Stimulated activated CD8-positive, alpha-beta memory T cell treated with anti-CD3 and anti-CD28 coated beads, Interleukin-7, amount 100 ng/mL, for 1 hour (primary cell): Measurements from ENCODE around the gene ZSWIM9.

Experiments
- DNase-seq, 2 donors: peaks; one replicate each; pipeline ENCODE4 v3.0.0-alpha.2; 2020; ENCODE audit warnings: low read depth in 2 of 2

The ZSWIM9 gene

GRCh38 chr19:48169939-48170803 lies at the start of gene ZSWIM9, which contains the start of gene LIG1:
TSS of gene ZSWIM9 (plus strand) at chr19:48170680. CDS start at chr19:48171803, 1,123 bp downstream.
TSS of gene LIG1 (minus strand) at chr19:48170344. CDS start at chr19:48165566, 4,778 bp downstream.
- peak; percentile 80 to 83 for DNase-seq

DNA sequence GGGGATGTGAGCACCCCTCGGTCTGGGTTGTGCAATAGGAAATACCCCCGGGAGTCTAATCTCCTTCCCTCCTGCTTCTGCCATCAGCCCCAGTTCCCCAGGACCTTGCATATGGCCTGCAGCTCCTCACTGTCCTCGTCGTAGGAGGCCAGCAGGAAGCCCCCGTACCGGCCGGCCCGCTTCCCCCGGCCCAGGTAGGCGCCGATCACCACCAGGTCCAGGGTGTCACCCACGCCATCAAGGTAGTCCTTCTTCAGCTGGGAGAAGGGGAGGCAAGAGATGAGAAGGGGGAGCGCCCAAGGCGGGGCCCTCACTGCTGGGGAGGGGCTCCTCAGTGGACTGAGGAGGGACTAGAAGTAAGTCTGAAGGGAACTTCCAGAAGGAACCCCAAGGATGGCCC lies 49.4 kb upstream of the ZSWIM9 start:
- no peak for DNase-seq

DNA sequence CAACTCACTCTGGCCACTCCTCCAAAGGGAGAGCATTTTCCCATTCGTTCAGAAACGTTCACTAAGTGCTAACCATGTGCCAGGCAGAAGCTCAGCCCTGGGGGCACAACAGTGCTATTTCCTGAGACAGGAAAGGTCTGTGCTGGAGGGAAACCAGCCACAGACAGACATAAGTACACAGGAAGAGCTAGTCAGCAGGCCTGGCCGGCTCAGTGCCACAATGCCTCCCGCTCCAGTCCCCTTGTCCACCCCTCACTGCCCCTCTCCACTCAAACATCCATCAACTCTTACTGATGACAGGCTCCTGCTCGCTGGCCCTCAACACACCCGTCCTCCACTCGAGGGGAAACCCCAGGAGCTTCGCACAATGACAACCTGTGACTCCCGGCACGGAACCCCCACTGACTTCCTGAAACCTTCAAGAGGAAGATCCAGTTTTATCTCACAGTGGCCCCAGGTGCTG lies 48.5 kb upstream of the ZSWIM9 start:
- DNase-seq: no peak

DNA sequence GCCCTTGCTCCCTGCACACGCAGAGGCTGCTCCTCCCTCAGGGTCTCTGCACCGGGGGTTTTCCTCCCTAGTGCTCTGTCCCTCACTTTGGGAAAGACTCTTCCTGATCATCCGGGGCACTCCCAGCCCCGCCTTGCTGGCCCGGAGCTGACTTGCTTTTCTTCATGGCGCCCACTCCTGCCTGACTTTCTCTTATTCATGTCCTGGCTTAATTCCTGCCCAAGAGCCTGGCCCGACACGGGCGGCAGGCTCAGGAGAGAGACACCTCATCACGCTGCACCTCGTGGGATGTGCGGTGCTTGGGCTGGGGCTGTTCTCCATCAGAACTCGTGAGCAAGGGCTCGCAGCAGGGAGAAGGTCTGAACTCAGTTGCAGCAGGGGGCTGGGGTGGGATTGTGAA lies 48.1 kb upstream of the ZSWIM9 start:
- no peak for DNase-seq

DNA sequence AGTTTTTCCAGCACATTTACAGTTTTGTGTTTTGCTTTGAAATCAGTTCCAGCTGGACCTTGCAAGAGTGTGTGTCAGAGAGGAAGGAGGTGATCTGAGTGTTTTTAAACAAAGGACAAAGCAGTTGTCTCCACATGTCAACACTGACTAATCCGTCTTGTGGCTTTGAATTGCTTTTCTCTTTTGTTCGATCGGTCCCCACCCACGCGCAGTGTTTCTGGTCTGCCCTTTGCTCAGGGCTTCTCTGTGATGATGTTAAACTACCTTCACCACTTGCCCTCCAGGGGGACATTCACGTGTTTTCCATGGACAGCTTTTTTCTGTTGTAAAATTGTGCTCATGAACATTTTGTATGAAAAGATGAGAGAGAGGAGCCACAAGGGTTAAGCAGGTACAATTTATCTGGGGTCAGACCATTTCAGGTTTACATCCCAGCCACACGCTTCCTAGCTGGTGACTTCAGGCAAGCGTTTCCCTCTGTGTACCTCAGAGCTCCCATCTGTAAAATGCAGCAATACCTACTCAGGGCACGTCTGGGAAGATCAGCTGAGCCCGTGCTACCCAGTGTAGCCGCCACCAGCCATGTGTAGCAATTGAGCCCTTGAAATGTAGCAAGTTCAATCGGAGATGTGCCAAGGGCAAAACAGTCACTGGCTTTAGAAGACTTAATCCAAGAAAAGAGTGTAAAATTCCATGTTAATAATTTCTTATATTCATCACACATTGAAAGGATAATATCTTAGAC lies 46.4 kb upstream of the ZSWIM9 start:
- DNase-seq: no peak

DNA sequence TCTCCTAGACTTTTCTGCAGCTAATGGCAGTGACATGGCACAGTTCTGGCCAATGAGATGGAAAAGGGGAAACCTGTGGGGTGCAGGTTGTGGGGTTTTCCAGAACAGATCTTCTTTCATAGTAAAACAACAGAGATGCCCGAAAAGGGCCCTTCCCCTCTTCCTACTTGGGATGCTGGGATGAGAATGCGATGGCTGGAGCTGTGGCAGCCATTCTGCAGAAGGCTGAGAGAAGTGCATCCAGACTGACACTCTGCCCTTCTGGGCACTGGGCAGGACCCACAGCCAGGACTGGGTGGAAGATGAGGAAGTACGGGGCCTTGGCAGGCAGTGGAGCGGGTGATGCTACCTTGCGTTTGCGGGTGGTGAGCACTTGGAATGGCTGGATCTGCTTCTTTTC lies 42.9 kb upstream of the ZSWIM9 start:
- no peak for DNase-seq

- no peak for DNase-seq
Measured at GRCh38 chr19:48133094-48133493, 37.4 kb upstream of the ZSWIM9 start.

DNA sequence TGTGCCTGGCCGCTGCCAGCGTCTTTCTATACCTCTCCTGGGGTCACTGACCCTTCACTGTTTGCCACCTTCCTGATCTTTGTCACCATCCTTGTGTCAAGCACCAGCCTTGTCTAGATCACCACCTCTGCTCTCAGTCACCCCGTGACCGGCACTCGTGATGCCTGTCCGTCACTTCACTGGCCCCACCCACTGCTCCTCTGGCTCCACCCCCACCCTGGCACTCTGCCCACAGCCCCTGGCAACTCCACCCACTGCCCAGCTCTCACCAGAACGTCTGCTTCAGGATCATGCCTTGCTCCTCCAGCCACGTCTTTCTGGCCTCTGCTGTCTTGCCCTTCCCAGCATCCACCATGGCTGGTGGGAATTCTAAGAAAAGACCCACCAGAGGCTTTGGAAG lies 35.1 kb upstream of the ZSWIM9 start:
- no peak for DNase-seq

DNA sequence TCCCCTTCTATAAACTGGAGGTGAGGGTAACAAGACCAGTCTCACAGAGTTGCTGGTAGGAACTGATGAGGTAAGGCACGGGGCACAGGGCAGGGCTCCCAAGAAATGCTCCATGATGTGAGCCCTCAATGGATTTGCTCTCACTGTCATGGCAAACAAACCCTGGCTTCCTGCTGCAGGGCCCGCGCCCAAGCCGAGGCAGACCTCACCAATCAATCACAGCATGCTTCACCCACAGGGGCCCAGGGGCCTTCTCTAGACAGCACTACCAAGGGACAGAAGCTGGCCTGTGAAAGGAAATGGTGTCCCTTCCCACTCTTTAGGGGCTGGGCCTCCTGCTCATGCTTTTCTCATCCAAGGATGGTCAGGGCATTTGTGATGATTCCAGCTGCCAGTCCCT lies 33.9 kb upstream of the ZSWIM9 start:
- DNase-seq: no peak

DNA sequence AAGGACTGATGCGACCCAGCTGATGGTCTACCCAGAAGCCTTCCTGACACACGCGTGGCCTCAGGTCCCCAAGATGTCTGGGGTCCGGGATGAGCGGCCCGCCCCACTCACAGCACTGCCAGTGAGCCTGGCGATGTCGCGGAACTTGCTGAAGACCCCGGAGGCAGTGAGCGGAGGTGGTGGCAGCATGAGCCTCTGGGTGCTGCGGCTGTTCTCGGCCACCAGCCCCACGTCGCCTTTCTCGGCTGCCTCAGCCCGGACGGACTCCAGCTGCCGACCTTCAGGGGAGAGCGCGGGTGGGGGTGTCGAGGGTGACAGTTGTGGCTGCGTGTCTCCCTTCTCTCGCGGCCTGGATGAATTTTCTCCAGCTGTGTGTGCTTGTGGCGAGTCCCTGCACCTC lies 33.1 kb upstream of the ZSWIM9 start:
- DNase-seq: no peak

DNA sequence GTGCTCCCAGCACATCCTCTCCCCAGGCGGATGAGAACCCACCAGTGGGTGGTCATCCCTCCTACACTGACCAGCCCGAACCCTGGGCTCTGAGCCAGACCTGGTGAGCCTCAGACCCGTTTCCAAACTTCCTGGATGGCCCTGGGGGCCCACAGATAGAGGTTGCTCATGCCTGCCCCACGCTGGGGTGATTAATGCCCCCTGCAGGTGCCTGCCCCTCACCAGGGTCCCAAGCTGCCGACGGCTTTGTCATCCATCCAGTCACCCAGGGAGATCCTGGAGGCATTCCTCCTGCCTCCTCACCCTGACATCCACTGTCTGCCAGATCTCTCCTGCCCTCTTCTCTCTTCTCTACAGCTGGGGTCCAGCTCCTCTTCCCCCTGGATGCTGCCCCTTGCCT lies 31.4 kb upstream of the ZSWIM9 start:
- no peak for DNase-seq

DNA sequence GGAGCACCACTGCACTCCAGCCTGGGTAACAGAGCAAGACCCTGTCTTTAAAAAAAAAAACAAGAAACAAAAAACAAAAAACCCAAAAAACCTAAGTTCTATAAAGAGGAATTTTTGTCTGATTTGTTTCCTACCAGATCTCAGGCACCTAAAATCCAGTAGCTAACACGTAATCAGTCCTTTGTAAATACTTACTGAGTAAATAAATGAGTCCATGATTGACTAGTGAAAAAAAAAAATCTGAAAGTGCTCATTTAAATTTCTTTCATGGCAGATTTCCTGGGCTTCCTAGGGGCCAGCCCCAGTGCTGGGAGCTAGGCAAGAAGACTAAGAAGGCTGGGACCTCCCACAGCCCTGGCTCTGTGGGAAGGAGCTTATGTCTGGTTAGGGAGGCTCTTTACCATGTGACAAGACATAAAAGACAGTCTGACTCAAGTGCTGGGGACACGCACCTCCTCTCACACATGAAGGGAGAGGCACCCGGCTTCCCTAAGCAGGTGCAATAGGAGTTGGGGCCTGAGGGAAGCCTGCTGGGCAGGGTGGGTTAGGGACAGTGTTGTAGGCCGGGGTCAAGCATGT lies 22.8 kb upstream of the ZSWIM9 start:
- DNase-seq: no peak

DNA sequence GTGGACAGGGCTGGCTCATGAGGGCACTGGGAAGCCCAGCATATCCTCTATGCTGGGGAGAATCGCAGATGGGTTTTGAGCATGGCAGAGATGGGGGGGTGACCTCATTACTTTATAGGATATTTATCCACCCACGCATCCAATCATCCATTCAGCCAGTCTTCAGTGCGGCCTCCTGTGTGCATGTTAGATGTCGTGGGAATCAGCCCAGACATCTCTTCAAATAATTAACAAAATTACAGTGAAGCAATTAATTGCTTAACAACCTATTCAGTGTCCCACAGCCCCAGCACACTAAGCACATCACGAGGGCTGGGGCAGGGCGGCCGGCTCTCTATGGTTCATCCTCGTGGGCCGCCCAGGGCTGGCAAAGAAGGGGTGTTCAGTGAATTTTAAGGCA lies 21.9 kb upstream of the ZSWIM9 start:
- no peak for DNase-seq

DNA sequence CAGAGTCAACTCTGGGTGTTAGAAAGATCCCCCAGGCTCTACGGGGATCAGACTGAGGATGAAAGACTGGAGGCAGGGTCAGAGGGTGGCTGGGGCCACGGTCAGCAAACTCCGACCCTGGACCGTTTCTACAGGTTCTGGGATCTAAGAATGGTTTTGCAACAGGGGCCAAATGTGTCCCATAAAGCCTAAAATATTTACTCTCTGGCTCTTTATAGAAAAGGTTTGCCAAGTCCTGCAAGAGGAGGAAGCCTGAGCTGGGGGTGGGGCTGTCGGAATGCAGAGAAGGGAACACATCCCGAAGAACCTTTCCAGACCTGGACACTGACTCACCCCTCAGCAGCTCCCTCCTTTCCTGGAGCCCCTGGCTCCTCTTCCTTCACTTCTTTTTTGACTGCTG lies 21.1 kb upstream of the ZSWIM9 start:
- no peak for DNase-seq

DNA sequence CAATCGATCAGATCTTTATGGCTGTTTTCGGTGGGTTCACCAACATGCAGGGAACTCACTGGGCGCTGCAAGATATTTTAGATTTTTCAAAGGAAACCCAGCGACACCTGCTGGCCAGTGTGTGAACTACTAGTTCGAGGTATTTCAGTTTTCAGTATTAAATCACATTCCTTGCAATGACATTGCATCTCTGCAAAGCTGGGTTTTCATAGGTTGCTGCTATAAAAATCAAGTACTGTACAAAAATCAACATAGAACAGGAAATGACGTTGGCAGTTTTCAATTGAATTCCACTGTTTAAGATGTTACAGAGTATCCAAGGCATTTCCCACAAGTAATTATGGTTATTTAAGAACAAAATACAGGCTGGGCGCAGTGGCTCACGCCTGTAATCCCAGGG lies 17.9 kb upstream of the ZSWIM9 start:
- DNase-seq: peak; percentile 50 to 66

GRCh38 chr19:48154003-48154402 lies 16.5 kb upstream of the ZSWIM9 start:
- DNase-seq: no peak

DNA sequence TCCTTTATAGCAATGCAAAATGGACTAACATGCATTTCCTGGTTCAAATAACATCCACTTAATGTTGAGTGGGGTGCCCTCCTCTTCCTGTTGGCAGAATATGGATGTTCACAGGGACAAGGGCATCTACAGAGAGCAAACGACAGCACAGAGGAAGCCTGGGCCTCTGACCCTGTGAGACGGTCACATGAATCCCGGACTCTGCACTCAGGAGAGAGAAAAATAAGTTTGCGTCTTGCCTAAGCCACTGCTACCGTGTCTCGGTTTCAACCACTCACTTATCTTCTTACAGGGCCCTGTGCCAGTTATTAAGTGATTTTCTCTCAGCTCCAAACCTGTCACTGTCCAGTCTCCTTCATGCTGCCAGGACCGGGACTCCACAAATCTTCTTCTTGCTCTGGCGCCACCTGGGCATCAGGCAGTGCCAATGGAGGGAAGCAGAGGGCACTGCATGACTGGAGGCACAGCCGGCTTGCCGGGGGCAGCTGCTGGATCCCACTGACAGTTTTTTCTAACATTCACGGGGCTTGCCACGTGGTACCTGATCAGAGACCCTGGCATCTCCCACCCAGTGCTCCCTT lies 12.2 kb upstream of the ZSWIM9 start:
- DNase-seq: no peak

GRCh38 chr19:48168689-48169088 lies 1.8 kb upstream of the ZSWIM9 start:
- DNase-seq: no peak

DNA sequence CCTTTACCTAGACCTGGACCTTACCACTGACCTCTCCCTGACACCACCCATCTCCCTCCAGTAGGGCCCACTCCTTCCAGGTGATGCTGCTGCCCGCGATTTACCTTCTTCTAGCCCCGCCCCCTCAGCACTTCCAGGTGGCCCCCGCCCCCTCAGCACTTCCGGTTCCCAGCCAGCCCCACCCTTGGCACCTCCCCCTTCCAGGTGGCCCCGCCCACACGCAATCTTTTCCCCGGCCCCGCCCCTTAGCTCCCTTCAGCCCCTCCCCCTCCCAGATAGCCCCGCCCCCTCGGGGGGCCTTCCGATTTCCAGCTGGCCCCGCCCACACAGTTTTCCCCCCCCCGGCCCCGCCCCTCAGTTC lies 922 bp upstream of the ZSWIM9 start:
- DNase-seq: peak; percentile 84 to 94

DNA sequence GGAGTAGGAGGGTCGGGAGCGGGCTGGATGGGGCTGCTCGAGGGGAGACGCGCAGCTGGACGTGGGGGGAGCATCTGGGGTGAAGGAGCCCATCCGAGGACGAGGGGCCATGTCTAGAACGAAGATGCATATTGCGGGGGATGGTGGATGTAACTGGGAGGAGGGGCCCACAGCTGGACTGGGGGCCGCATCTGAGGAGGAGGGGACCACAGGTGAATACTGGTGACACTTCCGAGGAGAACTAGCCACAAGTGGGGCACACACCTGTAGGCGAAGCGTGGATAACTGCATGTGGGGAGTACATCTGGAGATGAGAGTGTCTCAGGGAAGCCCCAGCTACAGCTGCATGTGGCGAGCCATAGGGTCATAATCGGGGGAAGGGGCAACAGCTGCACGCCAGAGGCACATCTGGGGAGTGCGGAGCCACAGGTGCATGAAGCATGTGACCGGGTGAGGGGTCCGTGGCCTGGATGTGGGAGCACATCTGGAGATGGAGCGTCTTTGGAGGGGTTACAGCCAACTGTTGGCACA lies 402 bp downstream of the ZSWIM9 start:
- no peak for DNase-seq

DNA sequence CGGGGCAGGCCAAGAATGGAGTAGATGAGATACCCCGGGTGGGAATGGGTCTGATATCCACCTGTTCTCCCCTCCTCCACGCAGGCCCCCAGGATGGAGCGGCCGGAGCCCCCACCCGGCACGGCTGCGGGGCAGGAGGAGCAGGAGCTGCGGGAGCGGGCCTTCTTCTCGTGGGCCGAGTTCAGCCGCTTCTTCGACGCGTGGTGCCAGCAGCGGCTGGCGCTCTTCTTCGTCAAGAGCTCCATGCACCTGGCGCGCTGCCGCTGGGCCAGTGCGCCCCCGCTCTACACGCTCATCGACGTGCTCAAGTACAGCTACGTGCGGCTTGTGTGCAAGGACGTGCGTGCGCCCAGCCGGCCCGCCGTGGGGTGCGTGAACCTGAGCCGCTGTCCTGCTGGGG lies 1.2 kb downstream of the ZSWIM9 start:
- DNase-seq: no peak

- no peak for DNase-seq
Measured at GRCh38 chr19:48174445-48175030, 4.1 kb downstream of the ZSWIM9 start.
